Neural cell (in vitro differentiated cells): Measurements from ENCODE around the gene PCTP. TPM values are rescaled to one million over a fixed set of nuclear protein-coding genes. Genes with fewer than 3 reads are reported as not detected.

Experiments used
- H2AFZ ChIP-seq: fragments of 200-600, 300-800 bp; sonication (generic), shearing (Covaris generic); 2 replicates; pipeline ENCODE4 v1.6.0; 2014; ENCODE audit warnings: low read depth, mild to moderate bottlenecking, antibody characterized with exemption, low read length, moderate library complexity
- H3F3A ChIP-seq: fragments of 200-600 bp; shearing (Covaris generic); 2 replicates; pipeline ENCODE4 v1.6.1; 2016; ENCODE audit warnings: mild to moderate bottlenecking, moderate library complexity, mixed read lengths, antibody characterized with exemption, low read length; ENCODE audit not compliant: insufficient read depth, poor library complexity, severe bottlenecking
- H3K27ac ChIP-seq: fragments of 200-600, 300-800 bp; sonication (generic), shearing (Covaris generic); 2 replicates; pipeline ENCODE4 v1.5.1; 2014; ENCODE audit warnings: mild to moderate bottlenecking, low read length, moderate library complexity
- H3K27me3 ChIP-seq: fragments of 300-800, 200-600 bp; sonication (generic), shearing (Covaris generic); 2 replicates; pipeline ENCODE4 v1.6.0; 2014; ENCODE audit warnings: mild to moderate bottlenecking, low read depth, low read length, moderate library complexity; ENCODE audit not compliant: insufficient read depth
- H3K36me3 ChIP-seq: fragments of 300-800, 200-600 bp; sonication (generic), shearing (Covaris generic); 2 replicates; pipeline ENCODE4 v1.5.1; 2014; ENCODE audit warnings: mild to moderate bottlenecking, antibody characterized with exemption, low read length, moderate library complexity; ENCODE audit not compliant: insufficient read depth
- H3K4me2 ChIP-seq: fragments of 300-800, 200-600 bp; sonication (generic), shearing (Covaris generic); 2 replicates; pipeline ENCODE4 v1.6.0; 2014; ENCODE audit warnings: mild to moderate bottlenecking, low read length
- H3K4me3 ChIP-seq: fragments of 300-800, 200-600 bp; sonication (generic), shearing (Covaris generic); 2 replicates; pipeline ENCODE4 v1.5.1; 2014; ENCODE audit warnings: mild to moderate bottlenecking, low read length, moderate library complexity
- H3K79me2 ChIP-seq: fragments of 200-600 bp; shearing (Covaris generic); replicated peaks from 2 replicates; pipeline ENCODE4 v1.6.0; 2014; ENCODE audit warnings: mild to moderate bottlenecking, low read length, moderate library complexity; ENCODE audit not compliant: insufficient read depth
- H3K9ac ChIP-seq: fragments of 300-800, 200-600 bp; sonication (generic), shearing (Covaris generic); 2 replicates; pipeline ENCODE4 v1.6.1; 2016; ENCODE audit warnings: mild to moderate bottlenecking, low read length, mixed read lengths
- H3K9me2 ChIP-seq: fragments of 200-600 bp; shearing (Covaris generic); 2 replicates; pipeline ENCODE4 v1.6.1; 2016; ENCODE audit warnings: mild to moderate bottlenecking, low read length, mixed read lengths; ENCODE audit not compliant: insufficient read depth
- H3K9me3 ChIP-seq: fragments of 200-600, 300-800 bp; sonication (generic), shearing (Covaris generic); 2 replicates; pipeline ENCODE4 v1.6.1; 2016; ENCODE audit warnings: mild to moderate bottlenecking, mixed run types, low read length, moderate library complexity, mixed read lengths
- H4K20me1 ChIP-seq: fragments of 200-600 bp; shearing (Covaris generic); 2 replicates; pipeline ENCODE4 v1.6.1; 2016; ENCODE audit warnings: mild to moderate bottlenecking, mixed run types; ENCODE audit not compliant: insufficient read depth
- EP300 ChIP-seq: fragments of 450-650 bp; conservative IDR thresholded peaks from 2 replicates; pipeline ENCODE4 v1.6.1; 2014; ENCODE audit warnings: antibody characterized with exemption, mild to moderate bottlenecking, moderate library complexity; ENCODE audit not compliant: poor library complexity, severe bottlenecking
- EZH2 ChIP-seq: fragments of 200-600, 300-800 bp; shearing (Covaris generic), sonication (generic); IDR thresholded peaks from 2 replicates; pipeline ENCODE4 v1.6.1; 2014; ENCODE audit warnings: antibody characterized with exemption, low read length, borderline replicate concordance, mild to moderate bottlenecking; ENCODE audit not compliant: insufficient read depth, poor library complexity, severe bottlenecking
- MXI1 ChIP-seq: fragments of 450-650 bp; conservative IDR thresholded peaks from 2 replicates; pipeline ENCODE4 v1.6.1; 2014; ENCODE audit warnings: antibody characterized with exemption, mild to moderate bottlenecking; ENCODE audit not compliant: poor library complexity, severe bottlenecking
- POLR2AphosphoS5 ChIP-seq: IDR thresholded peaks from 2 replicates; pipeline ENCODE4 v1.6.1; 2012
- RAD21 ChIP-seq: fragments of 450-650 bp; conservative IDR thresholded peaks from 2 replicates; pipeline ENCODE4 v1.6.1; 2014; ENCODE audit warnings: antibody characterized with exemption, mild to moderate bottlenecking, moderate library complexity
- SMC3 ChIP-seq: fragments of 450-650 bp; conservative IDR thresholded peaks from 2 replicates; pipeline ENCODE4 v1.6.1; 2014; ENCODE audit warnings: antibody characterized with exemption, mild to moderate bottlenecking, moderate library complexity; ENCODE audit not compliant: poor library complexity
- TAF1 ChIP-seq: IDR thresholded peaks from 2 replicates; pipeline ENCODE4 v1.6.1; 2012; ENCODE audit warnings: low read depth
- polyA plus RNA-seq: library from polyadenylated mRNA; depleted of rRNA; stranded (reverse); fragments of >200 nt; gene quantifications from 2 replicates; pipeline ENCODE4 v1.2.3, GENCODE V29; 2014
- TF ChIP-seq, protein P1 (sequence below): IDR thresholded peaks from 2 replicates; pipeline ENCODE4 v1.6.1; 2012; ENCODE audit warnings: borderline replicate concordance
- TF ChIP-seq, protein P2 (sequence below): fragments of 450-650 bp; IDR thresholded peaks from 2 replicates; pipeline ENCODE4 v1.5.1; 2014; ENCODE audit warnings: antibody characterized with exemption, mild to moderate bottlenecking, moderate library complexity; ENCODE audit not compliant: poor library complexity, severe bottlenecking

The PCTP gene
- polyA plus RNA-seq, 1 donor from 2014 or later = 3.9 TPM

DNA sequence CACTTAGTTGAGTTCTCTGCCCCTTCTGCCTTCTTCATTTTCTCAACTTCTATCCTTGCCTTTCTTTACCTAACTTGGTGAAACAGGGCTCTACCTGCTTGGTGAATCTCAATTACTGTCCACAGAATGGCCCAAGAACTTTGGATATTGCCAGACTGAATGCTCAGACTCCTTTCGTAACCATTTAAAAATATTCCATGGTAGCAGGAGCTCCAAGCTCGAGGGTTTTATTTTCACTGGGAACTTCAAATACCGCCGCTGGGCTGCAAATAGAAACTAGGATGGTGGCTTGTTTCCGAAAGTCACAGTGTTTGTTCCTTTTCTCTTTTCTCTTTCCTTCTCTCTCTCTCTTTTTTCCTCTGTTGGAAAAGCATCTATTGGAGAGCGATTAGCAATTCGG is 41.4 kb upstream of the PCTP start:
- H3K36me3 ChIP-seq = no peaks in the 10 kb centered on the region
- no peaks in the 10 kb centered on the region for H3K27me3 ChIP-seq
- TF ChIP-seq, protein P1, sequence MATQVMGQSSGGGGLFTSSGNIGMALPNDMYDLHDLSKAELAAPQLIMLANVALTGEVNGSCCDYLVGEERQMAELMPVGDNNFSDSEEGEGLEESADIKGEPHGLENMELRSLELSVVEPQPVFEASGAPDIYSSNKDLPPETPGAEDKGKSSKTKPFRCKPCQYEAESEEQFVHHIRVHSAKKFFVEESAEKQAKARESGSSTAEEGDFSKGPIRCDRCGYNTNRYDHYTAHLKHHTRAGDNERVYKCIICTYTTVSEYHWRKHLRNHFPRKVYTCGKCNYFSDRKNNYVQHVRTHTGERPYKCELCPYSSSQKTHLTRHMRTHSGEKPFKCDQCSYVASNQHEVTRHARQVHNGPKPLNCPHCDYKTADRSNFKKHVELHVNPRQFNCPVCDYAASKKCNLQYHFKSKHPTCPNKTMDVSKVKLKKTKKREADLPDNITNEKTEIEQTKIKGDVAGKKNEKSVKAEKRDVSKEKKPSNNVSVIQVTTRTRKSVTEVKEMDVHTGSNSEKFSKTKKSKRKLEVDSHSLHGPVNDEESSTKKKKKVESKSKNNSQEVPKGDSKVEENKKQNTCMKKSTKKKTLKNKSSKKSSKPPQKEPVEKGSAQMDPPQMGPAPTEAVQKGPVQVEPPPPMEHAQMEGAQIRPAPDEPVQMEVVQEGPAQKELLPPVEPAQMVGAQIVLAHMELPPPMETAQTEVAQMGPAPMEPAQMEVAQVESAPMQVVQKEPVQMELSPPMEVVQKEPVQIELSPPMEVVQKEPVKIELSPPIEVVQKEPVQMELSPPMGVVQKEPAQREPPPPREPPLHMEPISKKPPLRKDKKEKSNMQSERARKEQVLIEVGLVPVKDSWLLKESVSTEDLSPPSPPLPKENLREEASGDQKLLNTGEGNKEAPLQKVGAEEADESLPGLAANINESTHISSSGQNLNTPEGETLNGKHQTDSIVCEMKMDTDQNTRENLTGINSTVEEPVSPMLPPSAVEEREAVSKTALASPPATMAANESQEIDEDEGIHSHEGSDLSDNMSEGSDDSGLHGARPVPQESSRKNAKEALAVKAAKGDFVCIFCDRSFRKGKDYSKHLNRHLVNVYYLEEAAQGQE = no peak
- TF ChIP-seq, protein P2, sequence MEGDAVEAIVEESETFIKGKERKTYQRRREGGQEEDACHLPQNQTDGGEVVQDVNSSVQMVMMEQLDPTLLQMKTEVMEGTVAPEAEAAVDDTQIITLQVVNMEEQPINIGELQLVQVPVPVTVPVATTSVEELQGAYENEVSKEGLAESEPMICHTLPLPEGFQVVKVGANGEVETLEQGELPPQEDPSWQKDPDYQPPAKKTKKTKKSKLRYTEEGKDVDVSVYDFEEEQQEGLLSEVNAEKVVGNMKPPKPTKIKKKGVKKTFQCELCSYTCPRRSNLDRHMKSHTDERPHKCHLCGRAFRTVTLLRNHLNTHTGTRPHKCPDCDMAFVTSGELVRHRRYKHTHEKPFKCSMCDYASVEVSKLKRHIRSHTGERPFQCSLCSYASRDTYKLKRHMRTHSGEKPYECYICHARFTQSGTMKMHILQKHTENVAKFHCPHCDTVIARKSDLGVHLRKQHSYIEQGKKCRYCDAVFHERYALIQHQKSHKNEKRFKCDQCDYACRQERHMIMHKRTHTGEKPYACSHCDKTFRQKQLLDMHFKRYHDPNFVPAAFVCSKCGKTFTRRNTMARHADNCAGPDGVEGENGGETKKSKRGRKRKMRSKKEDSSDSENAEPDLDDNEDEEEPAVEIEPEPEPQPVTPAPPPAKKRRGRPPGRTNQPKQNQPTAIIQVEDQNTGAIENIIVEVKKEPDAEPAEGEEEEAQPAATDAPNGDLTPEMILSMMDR = no peak
- TF ChIP-seq EP300 (no peak), RAD21 (no peak), SMC3 (no peak), EZH2 (no peak), TAF1 (no peak), POLR2AphosphoS5 (no peak), MXI1 (no peak)
- H3K27ac ChIP-seq = no peak overlapping the region
- no peak overlapping the region for H3K4me2 ChIP-seq
- no peak overlapping the region for H3K4me3 ChIP-seq
- no peaks in the 10 kb centered on the region for H3K9me3 ChIP-seq
- H3F3A ChIP-seq = no peaks in the 10 kb centered on the region
- H3K9ac ChIP-seq = no peak overlapping the region
- no peak overlapping the region for H2AFZ ChIP-seq
- H3K9me2 ChIP-seq = no peaks in the 10 kb centered on the region
- H4K20me1 ChIP-seq = no peaks in the 10 kb centered on the region
- no peaks in the 10 kb centered on the region for H3K79me2 ChIP-seq

DNA sequence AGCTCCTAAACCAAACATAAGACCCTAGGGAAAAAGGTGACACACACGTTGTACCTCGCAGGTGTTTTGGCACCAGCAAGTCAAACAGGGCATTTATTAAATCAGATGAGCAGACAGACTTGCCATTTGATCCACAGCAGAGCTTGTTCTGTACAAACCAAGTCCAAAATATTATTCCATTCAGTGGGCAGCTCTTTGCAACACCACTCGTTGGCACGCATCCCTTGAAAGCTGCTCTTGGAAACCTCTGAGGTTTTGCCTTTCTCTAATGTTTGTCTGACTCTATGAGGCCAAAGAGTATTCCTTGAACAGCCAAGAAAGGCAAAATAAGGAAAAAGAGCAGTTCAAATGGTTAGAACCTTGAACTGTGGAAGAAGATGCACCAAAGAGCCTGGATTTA is 40.9 kb upstream of the PCTP start:
- no peaks in the 10 kb centered on the region for H3K79me2 ChIP-seq
- H3K27me3 ChIP-seq = no peaks in the 10 kb centered on the region
- TF ChIP-seq, protein P2 = no peak
- TF ChIP-seq EZH2 (no peak), MXI1 (no peak), RAD21 (no peak), TAF1 (no peak), SMC3 (no peak)
- TF ChIP-seq, protein P1 = no peak
- H4K20me1 ChIP-seq = no peaks in the 10 kb centered on the region
- H2AFZ ChIP-seq = no peak overlapping the region
- H3K9me3 ChIP-seq = no peaks in the 10 kb centered on the region
- no peaks in the 10 kb centered on the region for H3K9me2 ChIP-seq
- no peak overlapping the region for H3K9ac ChIP-seq
- no peaks in the 10 kb centered on the region for H3K36me3 ChIP-seq
- no peak overlapping the region for H3K4me3 ChIP-seq
- H3F3A ChIP-seq = no peaks in the 10 kb centered on the region
- no peak overlapping the region for H3K27ac ChIP-seq
- no peak overlapping the region for H3K4me2 ChIP-seq
